T47D (cell line): ENCODE measurements around the gene MEF2C.
A peak's percentile ranks its signal among the peaks of the same experiment; 100 is the strongest.
"Not testable (repeated sequence)": the region's sequence is repeated elsewhere in the genome, so short reads cannot be mapped to it uniquely, and the experiment has no call there.

ENCODE experiments used
- DNase-seq, 2 experiments: peaks; one replicate each; pipeline versions ENCODE4 v3.0.0 to v3.0.0-alpha.2; 2011 to 2012; ENCODE audit warnings: low read depth in 1 of 2, low spot score in 1 of 2
- JUND ChIP-seq: IDR thresholded peaks from 2 replicates; pipeline ENCODE4 v1.6.1; 2012; ENCODE audit warnings: low read depth
- in situ Hi-C: cut with HindIII; loops from 2 replicates; pipeline ENCODE4 v1.10.0; 2016; ENCODE audit warnings: low sequenced_read_pairs, low pct_unique_long_range_greater_than_20kb

The MEF2C gene

GRCh38 chr5:88883059-88883835 is at the start of gene MEF2C:
Gene MEF2C, minus strand, starts transcription at chr5:88883184. Its CDS starts 59,396 bp downstream, at chr5:88823788.
- peak; percentile 55 to 87 for DNase-seq
- in situ Hi-C loops = no loop called here
- TF ChIP-seq JUND = no peak

GRCh38 chr5:88932541-88932940 is 49.6 kb upstream of the MEF2C start:
- no peak for TF ChIP-seq JUND
- in situ Hi-C loops = no loop called here
- no peak for DNase-seq

GRCh38 chr5:88930335-88930734 is 47.4 kb upstream of the MEF2C start:
- TF ChIP-seq JUND = no peak
- in situ Hi-C loops = no loop called here
- DNase-seq = no peak

- in situ Hi-C loops = no loop called here
- DNase-seq = no peak
- TF ChIP-seq JUND = no peak
Measured at GRCh38 chr5:88929385-88929784, 46.4 kb upstream of the MEF2C start.

GRCh38 chr5:88926774-88927173 is 43.8 kb upstream of the MEF2C start:
- in situ Hi-C loops = no loop called here
- no peak for TF ChIP-seq JUND
- no peak for DNase-seq

- no peak for TF ChIP-seq JUND
- DNase-seq = no peak
- in situ Hi-C loops = no loop called here
Measured at GRCh38 chr5:88925692-88926490, 42.9 kb upstream of the MEF2C start.

- no peak for DNase-seq
- in situ Hi-C loops = no loop called here
Measured at GRCh38 chr5:88924330-88924657, 41.3 kb upstream of the MEF2C start.

GRCh38 chr5:88923623-88924329 is 40.8 kb upstream of the MEF2C start:
- in situ Hi-C loops = no loop called here

More at GRCh38 chr5:88924330-88924657, 41.3 kb upstream of the MEF2C start:
- TF ChIP-seq JUND = no peak

GRCh38 chr5:88912743-88913142 is 29.8 kb upstream of the MEF2C start:
- in situ Hi-C loops, DNase-seq: not testable (repeated sequence)

More at GRCh38 chr5:88923623-88924329, 40.8 kb upstream of the MEF2C start:
- no peak for DNase-seq
- no peak for TF ChIP-seq JUND

GRCh38 chr5:88911059-88911572 is 28.1 kb upstream of the MEF2C start:
- in situ Hi-C loops, DNase-seq: not testable (repeated sequence)

GRCh38 chr5:88904478-88904877 is 21.5 kb upstream of the MEF2C start:
- in situ Hi-C loops, DNase-seq: not testable (repeated sequence)

- in situ Hi-C loops, DNase-seq: not testable (repeated sequence)
Measured at GRCh38 chr5:88903966-88904365, 21.0 kb upstream of the MEF2C start.

GRCh38 chr5:88901077-88901476 is 18.1 kb upstream of the MEF2C start:
- in situ Hi-C loops = not testable (repeated sequence)

More at GRCh38 chr5:88901077-88901476, 18.1 kb upstream of the MEF2C start:
- DNase-seq = not testable (repeated sequence)
